Osteocyte (in vitro differentiated cells): ENCODE results near the gene NOX1. TPM values are rescaled to one million over a fixed set of nuclear protein-coding genes. Genes with fewer than 3 reads are reported as not detected.

Source experiments
- DNase-seq: peaks from one replicate; pipeline ENCODE4 v3.0.0; 2021; ENCODE audit warnings: mixed read lengths; ENCODE audit not compliant: unreplicated experiment; ENCODE audit errors: extremely low spot score
- H3K27ac Mint-ChIP-seq: one replicate; pipeline ENCODE4 v1.8.0; 2021; ENCODE audit warnings: mild to moderate bottlenecking, mixed read lengths; ENCODE audit not compliant: unreplicated experiment
- H3K27me3 Mint-ChIP-seq: one replicate; pipeline ENCODE4 v1.8.0; 2021; ENCODE audit warnings: mixed read lengths; ENCODE audit not compliant: unreplicated experiment
- H3K36me3 Mint-ChIP-seq: one replicate; pipeline ENCODE4 v1.8.0; 2021; ENCODE audit warnings: mixed read lengths; ENCODE audit not compliant: unreplicated experiment
- H3K4me1 Mint-ChIP-seq: one replicate; pipeline ENCODE4 v1.8.0; 2021; ENCODE audit warnings: mixed read lengths; ENCODE audit not compliant: unreplicated experiment
- H3K4me3 Mint-ChIP-seq: one replicate; pipeline ENCODE4 v1.8.0; 2021; ENCODE audit warnings: mild to moderate bottlenecking, moderate library complexity, mixed read lengths; ENCODE audit not compliant: unreplicated experiment
- H3K9me3 Mint-ChIP-seq: one replicate; pipeline ENCODE4 v1.8.0; 2021; ENCODE audit warnings: mixed read lengths; ENCODE audit not compliant: unreplicated experiment
- CTCF ChIP-seq: fragments of 200-600 bp; sonication (generic); IDR thresholded peaks from 2 replicates; pipeline ENCODE4 v1.5.0; 2021; ENCODE audit warnings: antibody characterized with exemption, mild to moderate bottlenecking, moderate library complexity
- long read RNA-seq: library from polyadenylated mRNA; unstranded; transcript quantifications from one replicate; pipeline ENCODE4 v2.0.0, GENCODE V29; 2021
- total RNA-seq: library from RNA; stranded (reverse); gene quantifications from 2 replicates; pipeline ENCODE4 v1.2.1, GENCODE V29; 2021

The NOX1 gene
- not detected in 2 replicates for total RNA-seq
- long read RNA-seq, result 0 reads

GRCh38 chrX:100874325-100874724 lies at the start of gene NOX1:
Gene NOX1 (minus strand): TSS chrX:100874359. CDS start chrX:100874139, 220 bp downstream.
- Mint-ChIP-seq H3K4me3 (no peak within 1 kb of the TSS), H3K36me3 (no peaks in the 10 kb centered on the region), H3K9me3 (peaks cover 7% of the 10 kb centered on the region), H3K27me3 (peaks cover 9% of the 10 kb centered on the region), H3K27ac (no peak within 1 kb of the TSS), H3K4me1 (no peaks in the 10 kb centered on the region)
- no peak for DNase-seq
- TF ChIP-seq CTCF, result no peak

- no peak for DNase-seq
- Mint-ChIP-seq H3K4me3 (no peak overlapping the region), H3K9me3 (no peaks in the 10 kb centered on the region), H3K27ac (no peak overlapping the region), H3K4me1 (no peaks in the 10 kb centered on the region), H3K36me3 (no peaks in the 10 kb centered on the region), H3K27me3 (peaks cover 3% of the 10 kb centered on the region)
- TF ChIP-seq CTCF, result no peak
These were observed 41.4 kb upstream of the NOX1 start for GRCh38 chrX:100915562-100915961.

- Mint-ChIP-seq H3K4me3 (no peak overlapping the region), H3K9me3 (no peaks in the 10 kb centered on the region), H3K4me1 (no peaks in the 10 kb centered on the region), H3K27me3 (no peaks in the 10 kb centered on the region), H3K36me3 (no peaks in the 10 kb centered on the region), H3K27ac (no peak overlapping the region)
- TF ChIP-seq CTCF, result no peak
- DNase-seq, result no peak
These were observed 39.0 kb upstream of the NOX1 start for GRCh38 chrX:100913111-100913510.

GRCh38 chrX:100911731-100912130 lies 37.6 kb upstream of the NOX1 start:
- no peak for TF ChIP-seq CTCF
- no peak overlapping the region for H3K4me3 Mint-ChIP-seq
- no peak for DNase-seq
- H3K27ac Mint-ChIP-seq, result no peak overlapping the region
- no peaks in the 10 kb centered on the region for H3K4me1 Mint-ChIP-seq
- peaks cover 4% of the 10 kb centered on the region for H3K9me3 Mint-ChIP-seq
- no peaks in the 10 kb centered on the region for H3K27me3 Mint-ChIP-seq
- H3K36me3 Mint-ChIP-seq, result no peaks in the 10 kb centered on the region

- H3K9me3 Mint-ChIP-seq, result peaks cover 32% of the 10 kb centered on the region
- H3K36me3 Mint-ChIP-seq, result no peaks in the 10 kb centered on the region
- DNase-seq, result no peak
- H3K4me1 Mint-ChIP-seq, result no peaks in the 10 kb centered on the region
- TF ChIP-seq CTCF, result no peak
- no peak overlapping the region for H3K27ac Mint-ChIP-seq
- peaks cover 2% of the 10 kb centered on the region for H3K27me3 Mint-ChIP-seq
- no peak overlapping the region for H3K4me3 Mint-ChIP-seq
These were observed 31.5 kb upstream of the NOX1 start for GRCh38 chrX:100905620-100906019.
